Measurements from ENCODE around the gene MTG2. TPM values are rescaled to one million over a fixed set of nuclear protein-coding genes. Genes with fewer than 3 reads are reported as not detected.
A peak's percentile ranks its signal among the peaks of the same experiment; 100 is the strongest.

MTG2 gene
- total and polyA plus RNA-seq, 2 experiments from 2014 or later = 11.3 to 11.7 TPM

GRCh38 chr20:62239278-62239879 is 56.6 kb downstream of the MTG2 start:
- peak overlapping the region; percentile 96 for H3K4me2 ChIP-seq
- 0 out of 2 replicates have a peak, but pooled peaks cover 3% of the 10 kb centered on the region for H3F3A ChIP-seq (replicated peaks; ENCODE audit: low read depth)
- Mint-ChIP-seq H3K4me1 (peaks cover 9% of the 10 kb centered on the region; the same call in 2 of the 3 replicates), H3K27me3 (ENCODE audit: insufficient read depth, low read depth, poor library complexity) (peaks cover 10% of the 10 kb centered on the region), H3K36me3 (ENCODE audit: low read depth) (peaks cover 5% of the 10 kb centered on the region; the same call in 1 of the 3 replicates), H3K27ac (no peak overlapping the region), H3K9me3 (no peaks in the 10 kb centered on the region), H3K4me3 (peak overlapping the region; percentile 83)
- ATAC-seq = no peak
- H2AFZ ChIP-seq = no peak overlapping the region
- no peaks in the 10 kb centered on the region for H3K36me3 ChIP-seq (ENCODE audit: insufficient read depth)
- H3K9me2 ChIP-seq (ENCODE audit: insufficient read depth) = no peaks in the 10 kb centered on the region
- no peak for DNase-seq (ENCODE audit: low spot score)
- peak overlapping the region; percentile 66; the same call in 1 of the 2 replicates for H3K27ac ChIP-seq (ENCODE audit: low read depth)
- H3K27me3 ChIP-seq (ENCODE audit: insufficient read depth) = no peaks in the 10 kb centered on the region
- H3K4me3 ChIP-seq = peak overlapping the region; percentile 83
- H3K4me1 ChIP-seq (ENCODE audit: insufficient read depth) = peaks cover 9% of the 10 kb centered on the region
- peaks cover 53% of the 10 kb centered on the region for H3K79me2 ChIP-seq (replicated peaks; ENCODE audit: insufficient read depth)
- H4K20me1 ChIP-seq (replicated peaks; ENCODE audit: insufficient read depth) = peaks cover 21% of the 10 kb centered on the region
- no peak for TF ChIP-seq EZH2 (IDR thresholded peaks at IDR 0.05; ENCODE audit: low read depth, unreplicated experiment)
- TF ChIP-seq ZNF114 (CRISPR knock-in tag; IDR thresholded peaks at IDR 0.05) = no peak
- no peak for TF ChIP-seq REST (IDR thresholded peaks at IDR 0.05; ENCODE audit: unreplicated experiment)
- TF ChIP-seq JUNB (IDR thresholded peaks at IDR 0.05; ENCODE audit: unreplicated experiment) = no peak
- TF ChIP-seq, protein P1, sequence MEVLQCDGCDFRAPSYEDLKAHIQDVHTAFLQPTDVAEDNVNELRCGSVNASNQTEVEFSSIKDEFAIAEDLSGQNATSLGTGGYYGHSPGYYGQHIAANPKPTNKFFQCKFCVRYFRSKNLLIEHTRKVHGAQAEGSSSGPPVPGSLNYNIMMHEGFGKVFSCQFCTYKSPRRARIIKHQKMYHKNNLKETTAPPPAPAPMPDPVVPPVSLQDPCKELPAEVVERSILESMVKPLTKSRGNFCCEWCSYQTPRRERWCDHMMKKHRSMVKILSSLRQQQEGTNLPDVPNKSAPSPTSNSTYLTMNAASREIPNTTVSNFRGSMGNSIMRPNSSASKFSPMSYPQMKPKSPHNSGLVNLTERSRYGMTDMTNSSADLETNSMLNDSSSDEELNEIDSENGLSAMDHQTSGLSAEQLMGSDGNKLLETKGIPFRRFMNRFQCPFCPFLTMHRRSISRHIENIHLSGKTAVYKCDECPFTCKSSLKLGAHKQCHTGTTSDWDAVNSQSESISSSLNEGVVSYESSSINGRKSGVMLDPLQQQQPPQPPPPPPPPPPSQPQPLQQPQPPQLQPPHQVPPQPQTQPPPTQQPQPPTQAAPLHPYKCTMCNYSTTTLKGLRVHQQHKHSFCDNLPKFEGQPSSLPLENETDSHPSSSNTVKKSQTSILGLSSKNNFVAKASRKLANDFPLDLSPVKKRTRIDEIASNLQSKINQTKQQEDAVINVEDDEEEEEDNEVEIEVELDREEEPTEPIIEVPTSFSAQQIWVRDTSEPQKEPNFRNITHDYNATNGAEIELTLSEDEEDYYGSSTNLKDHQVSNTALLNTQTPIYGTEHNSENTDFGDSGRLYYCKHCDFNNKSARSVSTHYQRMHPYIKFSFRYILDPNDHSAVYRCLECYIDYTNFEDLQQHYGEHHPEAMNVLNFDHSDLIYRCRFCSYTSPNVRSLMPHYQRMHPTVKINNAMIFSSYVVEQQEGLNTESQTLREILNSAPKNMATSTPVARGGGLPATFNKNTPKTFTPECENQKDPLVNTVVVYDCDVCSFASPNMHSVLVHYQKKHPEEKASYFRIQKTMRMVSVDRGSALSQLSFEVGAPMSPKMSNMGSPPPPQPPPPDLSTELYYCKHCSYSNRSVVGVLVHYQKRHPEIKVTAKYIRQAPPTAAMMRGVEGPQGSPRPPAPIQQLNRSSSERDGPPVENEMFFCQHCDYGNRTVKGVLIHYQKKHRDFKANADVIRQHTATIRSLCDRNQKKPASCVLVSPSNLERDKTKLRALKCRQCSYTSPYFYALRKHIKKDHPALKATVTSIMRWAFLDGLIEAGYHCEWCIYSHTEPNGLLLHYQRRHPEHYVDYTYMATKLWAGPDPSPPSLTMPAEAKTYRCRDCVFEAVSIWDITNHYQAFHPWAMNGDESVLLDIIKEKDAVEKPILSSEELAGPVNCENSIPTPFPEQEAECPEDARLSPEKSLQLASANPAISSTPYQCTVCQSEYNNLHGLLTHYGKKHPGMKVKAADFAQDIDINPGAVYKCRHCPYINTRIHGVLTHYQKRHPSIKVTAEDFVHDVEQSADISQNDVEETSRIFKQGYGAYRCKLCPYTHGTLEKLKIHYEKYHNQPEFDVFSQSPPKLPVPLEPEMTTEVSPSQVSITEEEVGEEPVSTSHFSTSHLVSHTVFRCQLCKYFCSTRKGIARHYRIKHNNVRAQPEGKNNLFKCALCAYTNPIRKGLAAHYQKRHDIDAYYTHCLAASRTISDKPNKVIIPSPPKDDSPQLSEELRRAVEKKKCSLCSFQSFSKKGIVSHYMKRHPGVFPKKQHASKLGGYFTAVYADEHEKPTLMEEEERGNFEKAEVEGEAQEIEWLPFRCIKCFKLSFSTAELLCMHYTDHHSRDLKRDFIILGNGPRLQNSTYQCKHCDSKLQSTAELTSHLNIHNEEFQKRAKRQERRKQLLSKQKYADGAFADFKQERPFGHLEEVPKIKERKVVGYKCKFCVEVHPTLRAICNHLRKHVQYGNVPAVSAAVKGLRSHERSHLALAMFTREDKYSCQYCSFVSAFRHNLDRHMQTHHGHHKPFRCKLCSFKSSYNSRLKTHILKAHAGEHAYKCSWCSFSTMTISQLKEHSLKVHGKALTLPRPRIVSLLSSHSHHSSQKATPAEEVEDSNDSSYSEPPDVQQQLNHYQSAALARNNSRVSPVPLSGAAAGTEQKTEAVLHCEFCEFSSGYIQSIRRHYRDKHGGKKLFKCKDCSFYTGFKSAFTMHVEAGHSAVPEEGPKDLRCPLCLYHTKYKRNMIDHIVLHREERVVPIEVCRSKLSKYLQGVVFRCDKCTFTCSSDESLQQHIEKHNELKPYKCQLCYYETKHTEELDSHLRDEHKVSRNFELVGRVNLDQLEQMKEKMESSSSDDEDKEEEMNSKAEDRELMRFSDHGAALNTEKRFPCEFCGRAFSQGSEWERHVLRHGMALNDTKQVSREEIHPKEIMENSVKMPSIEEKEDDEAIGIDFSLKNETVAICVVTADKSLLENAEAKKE (CRISPR knock-in tag; IDR thresholded peaks at IDR 0.05) = no peak
- TF ChIP-seq NANOG (IDR thresholded peaks at IDR 0.05; ENCODE audit: borderline replicate concordance) = no peak
- no peak for TF ChIP-seq ZNF331 (CRISPR knock-in tag; IDR thresholded peaks at IDR 0.05; ENCODE audit: low read depth)
- no peak for TF ChIP-seq CREB1 (CRISPR knock-in tag; IDR thresholded peaks at IDR 0.05; ENCODE audit: low read depth)
- no peak for TF ChIP-seq CTCF (conservative IDR thresholded peaks at IDR 0.05; ENCODE audit: low read depth in 2 of 2)
- no peak for TF ChIP-seq STAT1 (IDR thresholded peaks at IDR 0.05; ENCODE audit: unreplicated experiment)
- TF ChIP-seq EZH2phosphoT487 (IDR thresholded peaks at IDR 0.05; ENCODE audit: unreplicated experiment) = no peak
- TF ChIP-seq POLR2AphosphoS5 (IDR thresholded peaks at IDR 0.05; ENCODE audit: low read depth) = no peak
- TF ChIP-seq, protein P2, sequence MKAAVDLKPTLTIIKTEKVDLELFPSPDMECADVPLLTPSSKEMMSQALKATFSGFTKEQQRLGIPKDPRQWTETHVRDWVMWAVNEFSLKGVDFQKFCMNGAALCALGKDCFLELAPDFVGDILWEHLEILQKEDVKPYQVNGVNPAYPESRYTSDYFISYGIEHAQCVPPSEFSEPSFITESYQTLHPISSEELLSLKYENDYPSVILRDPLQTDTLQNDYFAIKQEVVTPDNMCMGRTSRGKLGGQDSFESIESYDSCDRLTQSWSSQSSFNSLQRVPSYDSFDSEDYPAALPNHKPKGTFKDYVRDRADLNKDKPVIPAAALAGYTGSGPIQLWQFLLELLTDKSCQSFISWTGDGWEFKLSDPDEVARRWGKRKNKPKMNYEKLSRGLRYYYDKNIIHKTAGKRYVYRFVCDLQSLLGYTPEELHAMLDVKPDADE (IDR thresholded peaks at IDR 0.05) = no peak

Measured in GM23338 (cell line).